Right hindlimb (tissue), 1 donor: ENCODE data around the gene KIAA1549.
"Not testable (repeated sequence)": the region's sequence is repeated elsewhere in the genome, so short reads cannot be mapped to it uniquely, and the experiment has no call there.

Source experiments
- DNase-seq: peaks from one replicate; pipeline ENCODE4 v3.0.0-alpha.2; 2018

Gene KIAA1549

GRCh38 chr7:138843632-138844580, 137.3 kb downstream of the KIAA1549 start:
- no peak for DNase-seq

GRCh38 chr7:138842111-138842510, 139.1 kb downstream of the KIAA1549 start:
- DNase-seq = no peak

DNA sequence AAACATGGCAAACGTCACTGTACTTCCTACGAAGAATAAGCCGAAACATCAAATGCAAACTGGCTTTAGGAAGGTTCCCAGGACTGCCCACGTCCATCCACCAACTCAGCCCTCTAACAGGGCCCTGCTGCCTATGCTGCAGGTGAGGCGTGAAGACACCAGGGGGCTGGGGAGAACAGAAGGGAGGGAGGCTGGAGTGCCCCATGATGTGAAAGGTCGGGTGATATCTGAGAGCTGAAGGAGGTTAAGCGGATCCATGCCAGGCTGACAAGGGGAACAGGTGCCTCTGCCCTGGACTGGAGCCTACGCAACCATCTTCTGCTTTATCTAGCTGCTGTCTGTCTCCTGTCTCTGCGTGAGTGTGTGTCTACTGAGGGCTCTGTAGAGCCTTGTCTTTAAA, 143.0 kb downstream of the KIAA1549 start:
- peak; percentile 24 for DNase-seq

- DNase-seq = peak; percentile 59
Measured at GRCh38 chr7:138837627-138838026, 143.6 kb downstream of the KIAA1549 start.

DNA sequence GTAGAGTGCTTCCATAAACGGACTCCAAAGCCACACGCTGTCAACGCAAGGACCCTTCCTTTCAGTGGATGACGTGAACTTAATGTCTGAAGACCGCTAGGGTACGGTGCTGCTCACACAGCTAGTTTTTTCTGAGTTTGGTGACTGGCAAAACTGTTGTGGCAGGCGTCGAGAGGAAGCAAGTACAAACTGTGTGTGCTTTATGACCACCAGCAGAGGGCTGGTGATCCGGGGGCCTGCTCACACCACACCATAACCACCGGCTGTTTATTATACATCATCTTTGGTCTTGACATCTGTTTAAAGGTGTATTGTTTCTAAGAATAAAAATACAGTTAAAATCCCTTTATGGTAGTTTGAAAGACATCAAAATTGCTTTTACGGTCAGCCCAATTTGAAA, 146.1 kb downstream of the KIAA1549 start:
- DNase-seq = no peak

- no peak for DNase-seq
Measured at GRCh38 chr7:138834583-138834982, 146.6 kb downstream of the KIAA1549 start.

GRCh38 chr7:138833596-138833995, 147.6 kb downstream of the KIAA1549 start:
- no peak for DNase-seq

- DNase-seq = no peak
Measured at GRCh38 chr7:138832966-138833365, 148.2 kb downstream of the KIAA1549 start.

- DNase-seq = no peak
Measured at GRCh38 chr7:138829335-138829734, 151.9 kb downstream of the KIAA1549 start.

DNA sequence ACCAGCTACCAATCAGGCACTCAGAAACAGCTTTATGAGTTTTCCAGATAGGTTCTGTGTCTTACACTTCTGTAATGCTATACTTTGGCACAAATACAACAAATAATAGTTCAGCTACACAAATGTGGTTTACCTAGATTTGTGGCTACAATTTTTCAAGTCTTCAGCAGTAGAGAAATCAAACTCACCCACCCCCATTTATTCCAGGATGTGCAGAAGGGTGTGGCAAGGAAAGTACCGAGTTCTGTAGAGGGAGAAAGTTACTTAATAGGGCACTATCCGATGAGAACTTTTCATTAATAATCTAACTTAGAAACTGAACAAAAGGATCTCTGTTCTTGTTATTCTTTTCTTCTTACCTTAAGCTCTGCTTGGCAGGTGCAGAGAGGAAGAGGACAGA, 152.9 kb downstream of the KIAA1549 start:
- DNase-seq = no peak

- no peak for DNase-seq
Measured at GRCh38 chr7:138825049-138825721, 156.0 kb downstream of the KIAA1549 start.

DNA sequence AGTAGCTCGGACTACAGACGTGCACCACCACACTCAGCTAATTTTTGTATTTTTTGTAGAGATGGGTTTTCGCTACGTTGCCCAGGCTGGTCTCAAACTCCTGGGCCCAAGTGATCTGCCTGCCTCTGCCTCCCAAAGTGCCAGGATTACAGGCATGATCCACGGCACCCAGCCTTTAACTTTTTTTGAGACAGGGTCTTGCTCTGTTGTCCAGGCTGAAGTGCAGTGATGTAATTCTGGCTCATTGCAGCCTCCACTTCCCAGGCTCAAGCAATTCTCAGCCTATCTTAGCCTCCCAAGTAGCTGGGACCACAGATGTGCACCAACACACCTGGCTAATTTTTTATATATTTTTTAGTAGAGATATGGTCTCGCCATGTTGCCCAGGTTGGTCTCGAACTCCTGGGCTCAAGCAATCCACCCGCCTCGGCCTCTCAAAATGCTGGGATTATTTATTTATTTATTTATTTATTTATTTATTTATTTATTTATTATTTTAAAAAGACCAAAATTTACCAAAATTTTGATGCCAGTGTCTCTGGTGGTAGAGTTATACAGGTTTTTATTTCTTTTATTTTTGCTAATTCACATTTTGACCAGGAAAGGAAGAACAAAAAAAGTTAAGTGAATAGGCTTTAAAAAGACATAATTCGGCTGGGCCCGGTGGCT, 158.2 kb downstream of the KIAA1549 start:
- DNase-seq = no peak

- DNase-seq = no peak
Measured at GRCh38 chr7:138821912-138822311, 159.3 kb downstream of the KIAA1549 start.

GRCh38 chr7:138819625-138820024, 161.6 kb downstream of the KIAA1549 start:
- no peak for DNase-seq

- no peak for DNase-seq
Measured at GRCh38 chr7:138816650-138817049, 164.5 kb downstream of the KIAA1549 start.

DNA sequence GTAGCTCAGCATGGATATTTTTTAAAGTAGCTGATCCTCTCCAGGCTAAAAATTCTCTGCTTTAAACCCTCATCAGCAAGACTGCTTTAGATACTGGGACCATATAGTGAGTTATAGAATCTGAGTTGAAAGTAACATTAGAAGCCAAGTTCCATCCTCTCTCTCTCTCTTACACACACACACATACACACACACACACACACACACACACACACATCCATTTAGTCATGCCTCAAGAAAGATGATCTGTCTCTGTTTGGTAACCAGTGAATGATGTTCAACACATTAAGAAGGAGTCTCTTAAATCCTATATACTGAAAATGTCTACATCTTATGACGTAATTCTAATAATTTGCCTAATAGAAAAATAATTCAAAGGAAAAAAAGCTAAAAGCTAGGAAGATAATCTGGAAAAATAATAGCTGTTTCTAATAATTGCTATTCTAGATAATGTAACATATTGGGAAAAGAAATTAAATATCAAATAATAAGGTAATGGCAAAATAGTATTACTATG, 166.3 kb downstream of the KIAA1549 start:
- DNase-seq = no peak

GRCh38 chr7:138813945-138814344, 167.2 kb downstream of the KIAA1549 start:
- DNase-seq = no peak

- not testable (repeated sequence) for DNase-seq
Measured at GRCh38 chr7:138811327-138811726, 169.9 kb downstream of the KIAA1549 start.

- no peak for DNase-seq
Measured at GRCh38 chr7:138809346-138809745, 171.8 kb downstream of the KIAA1549 start.

- DNase-seq = no peak
Measured at GRCh38 chr7:138804618-138805017, 176.6 kb downstream of the KIAA1549 start.

- DNase-seq = no peak
Measured at GRCh38 chr7:138802706-138803105, 178.5 kb downstream of the KIAA1549 start.

DNA sequence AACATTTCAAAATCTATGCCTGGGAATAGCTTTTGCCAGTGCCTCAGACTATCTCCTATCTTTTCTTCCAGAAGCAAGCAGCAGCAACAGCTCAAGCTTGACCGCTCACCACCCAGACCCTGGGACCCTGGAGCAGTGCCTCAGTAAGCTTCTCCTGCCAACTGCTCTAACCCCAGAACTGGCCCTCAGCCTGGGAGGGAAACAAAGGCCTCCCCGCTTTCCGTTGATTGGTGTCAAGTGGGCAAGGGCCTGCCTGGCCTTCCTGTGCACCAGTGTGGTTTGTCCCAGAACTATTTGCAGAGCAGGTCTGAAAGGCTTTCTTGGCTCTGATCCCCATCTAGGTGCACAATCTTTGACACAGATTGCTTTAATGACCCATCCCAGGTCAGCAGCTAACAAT, 179.9 kb downstream of the KIAA1549 start:
- DNase-seq = no peak

DNA sequence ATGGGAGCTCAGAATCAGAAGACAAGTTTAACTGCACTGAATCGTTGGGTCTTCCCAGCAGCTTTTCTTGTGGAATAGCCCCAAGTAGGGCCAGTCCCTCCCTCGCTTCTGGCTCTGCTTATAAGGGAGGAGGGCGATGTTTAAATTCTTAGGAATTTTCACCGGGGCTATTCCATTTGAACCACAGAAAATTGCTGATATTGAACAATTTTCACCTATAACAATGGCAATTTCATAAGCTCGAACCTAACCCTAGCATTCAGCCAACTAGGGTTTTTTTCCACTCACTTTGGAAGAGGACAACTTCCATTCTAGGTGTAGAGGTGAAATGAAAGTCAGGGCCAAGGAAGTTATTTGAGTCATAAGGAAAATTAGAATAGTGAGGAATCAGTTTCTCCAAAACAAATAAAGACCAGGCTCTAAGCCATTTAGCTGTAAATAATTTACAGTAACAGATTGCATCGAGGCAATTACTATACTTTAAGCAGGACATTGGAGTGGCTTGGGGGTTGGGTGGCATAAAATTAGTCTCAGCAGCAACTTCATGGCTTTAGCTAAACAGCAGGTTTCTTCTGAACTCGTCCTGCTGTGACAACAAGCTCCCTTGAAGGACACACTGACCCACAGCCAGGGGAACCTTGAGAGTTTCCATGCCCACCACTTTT, 181.7 kb downstream of the KIAA1549 start:
- DNase-seq = no peak
